NCI-H345 treated with DMSO at 0.1 percent for 48 hours (cell line): ENCODE measurements around the gene TMPO.
"Not testable (repeated sequence)": the region's sequence is repeated elsewhere in the genome, so short reads cannot be mapped to it uniquely, and the experiment has no call there.

Experiments used
- DNase-seq: peaks from one replicate; lab custom pipeline; 2025; ENCODE audit not compliant: unreplicated experiment; lab: John Stamatoyannopoulos, UW

Gene TMPO

GRCh38 chr12:98515287-98516110 lies at the start of gene TMPO:
Gene TMPO, plus strand, starts transcription at chr12:98515590. Its CDS starts 278 bp downstream, at chr12:98515868.
- peak; percentile 86 for DNase-seq

GRCh38 chr12:98465950-98466602 lies 49.3 kb upstream of the TMPO start:
- DNase-seq, result no peak

GRCh38 chr12:98466640-98467400 lies 48.6 kb upstream of the TMPO start:
- no peak for DNase-seq

- DNase-seq, result no peak
Observed at GRCh38 chr12:98469109-98469508, 46.3 kb upstream of the TMPO start.

- DNase-seq, result no peak
Observed at GRCh38 chr12:98470469-98471082, 44.8 kb upstream of the TMPO start.

GRCh38 chr12:98471085-98471484 lies 44.3 kb upstream of the TMPO start:
- no peak for DNase-seq

GRCh38 chr12:98475565-98475908 lies 39.9 kb upstream of the TMPO start:
- no peak for DNase-seq

- no peak for DNase-seq
Observed at GRCh38 chr12:98478606-98479005, 36.8 kb upstream of the TMPO start.

- DNase-seq, result no peak
Observed at GRCh38 chr12:98483621-98484503, 31.5 kb upstream of the TMPO start.

GRCh38 chr12:98485792-98486340 lies 29.5 kb upstream of the TMPO start:
- no peak for DNase-seq

GRCh38 chr12:98488416-98488815 lies 27.0 kb upstream of the TMPO start:
- DNase-seq, result not testable (repeated sequence)

GRCh38 chr12:98489176-98489575 lies 26.2 kb upstream of the TMPO start:
- DNase-seq, result no peak

GRCh38 chr12:98490501-98491453 lies 24.6 kb upstream of the TMPO start:
- DNase-seq, result peak; percentile 77

- DNase-seq, result no peak
Observed at GRCh38 chr12:98492580-98493140, 22.7 kb upstream of the TMPO start.

GRCh38 chr12:98501266-98501629 lies 14.1 kb upstream of the TMPO start:
- not testable (repeated sequence) for DNase-seq

- peak; percentile 89 for DNase-seq
Observed at GRCh38 chr12:98503342-98503591, 12.1 kb upstream of the TMPO start.

GRCh38 chr12:98503592-98504367 lies 11.6 kb upstream of the TMPO start:
- DNase-seq, result peak; percentile 91

GRCh38 chr12:98504368-98504617 lies 11.1 kb upstream of the TMPO start:
- peak; percentile 51 for DNase-seq

- no peak for DNase-seq
Observed at GRCh38 chr12:98509063-98509462, 6.3 kb upstream of the TMPO start.
